Body of pancreas (tissue), 4 donors: ENCODE measurements around the gene JSRP1. TPM values are rescaled to one million over a fixed set of nuclear protein-coding genes. Genes with fewer than 3 reads are reported as not detected.

Source experiments
- ATAC-seq: fragments of 150-250 bp; one replicate; pipeline ENCODE4 v1.9.1; 2016
- DNase-seq, 4 donors: peaks; one replicate each; pipeline ENCODE4 v3.0.0-alpha.2; 2019
- H3K27ac ChIP-seq, 4 donors: fragments of 200-600 bp; sonication (generic); 1 replicate in 3 of 4; 2 replicates in 1 of 4; pipeline versions ENCODE4 v1.5.1 to v1.6.1; 2016 to 2019; ENCODE audit warnings: mild to moderate bottlenecking in 1 of 4, mixed read lengths in 1 of 4, moderate library complexity in 1 of 4
- H3K27me3 ChIP-seq, 2 donors: fragments of 200-600 bp; sonication (generic); one replicate each; pipeline ENCODE4 v1.6.0; 2016; ENCODE audit warnings: mild to moderate bottlenecking in 1 of 2
- H3K36me3 ChIP-seq, 2 donors: fragments of 200-600 bp; sonication (generic); replicated peaks in 1 of 2; 2 replicates each; pipeline ENCODE4 v1.5.1; 2016; ENCODE audit warnings: low read depth in 2 of 2; ENCODE audit not compliant: insufficient read depth in 1 of 2
- H3K4me1 ChIP-seq: fragments of 200-600 bp; sonication (generic); one replicate; pipeline ENCODE4 v1.6.0; 2016
- H3K4me3 ChIP-seq, 2 donors: fragments of 200-600 bp; sonication (generic); 1 replicate in 1 of 2; 2 replicates in 1 of 2; pipeline ENCODE4 v1.5.1; 2016 to 2019
- H3K9me3 ChIP-seq, 3 donors: fragments of 200-600 bp; sonication (generic); 1 replicate in 2 of 3; 2 replicates in 1 of 3; pipeline ENCODE4 v1.5.1; 2016
- CTCF ChIP-seq, 7 experiments: fragments of 450-650 bp in 4 of 7; fragments of 200-600 bp in 3 of 7; sonication (generic) in 3 of 7; IDR thresholded peaks; one replicate each; pipeline ENCODE4 v1.5.1; 2016 to 2019; ENCODE audit warnings: antibody characterized with exemption in 7 of 7
- POLR2A ChIP-seq, 3 donors: fragments of 450-650 bp; IDR thresholded peaks; one replicate each; pipeline ENCODE4 v1.6.1; 2016; ENCODE audit warnings: antibody characterized with exemption in 3 of 3, mild to moderate bottlenecking in 2 of 3
- WGBS, 2 donors: methylation state at CpG; one replicate each; pipeline ENCODE4 v1.1.5; 2017; 5-methylcytosine and 5-hydroxymethylcytosine counted together
- intact Hi-C: fragments of 100-400 bp; cut with DNase I; formaldehyde crosslinking; loops from one replicate; pipeline ENCODE4 v1.15.1; 2023
- total RNA-seq, 2 donors: library from RNA; depleted of rRNA; stranded (reverse); fragments of >200 nt; gene quantifications; one replicate each; pipeline ENCODE4 v1.1.0, GENCODE V29; 2016

The JSRP1 gene
- total RNA-seq, 2 donors from 2014 or later = not detected

- H3K4me1 ChIP-seq = peaks cover 26% of the 10 kb centered on the region
- intact Hi-C loops = loop anchor here (5.0 kb wide), 1 partner anchor 100 kb away; no protein-coding TSS in a partner anchor
- no peak for ATAC-seq
- H3K27me3 ChIP-seq = peaks cover 5 to 37% of the 10 kb centered on the region in 2 donors
- no peak overlapping the region for H3K27ac ChIP-seq
- no peaks in the 10 kb centered on the region for H3K9me3 ChIP-seq
- TF ChIP-seq POLR2A (IDR thresholded peaks at IDR 0.05) (no peak), CTCF (IDR thresholded peaks at IDR 0.05) (no peak)
- no peak for DNase-seq
- no peak overlapping the region for H3K4me3 ChIP-seq
- no peaks in the 10 kb centered on the region for H3K36me3 ChIP-seq
- WGBS, 2 donors = 73 to 75% methylated on average over 6 to 12 of the region's 13 CpGs
Measured at GRCh38 chr19:2287585-2288337, 31.5 kb upstream of the JSRP1 start.

- TF ChIP-seq CTCF (IDR thresholded peaks at IDR 0.05) (no peak), POLR2A (IDR thresholded peaks at IDR 0.05) (no peak)
- Histone ChIP-seq H3K27ac (no peak overlapping the region), H3K9me3 (no peaks in the 10 kb centered on the region), H3K4me1 (peaks cover 26% of the 10 kb centered on the region), H3K36me3 (no peaks in the 10 kb centered on the region), H3K4me3 (no peak overlapping the region), H3K27me3 (peaks cover 5 to 29% of the 10 kb centered on the region in 2 donors)
- ATAC-seq = no peak
- DNase-seq = no peak
- intact Hi-C loops = loop anchor here (5.0 kb wide), 1 partner anchor 101 kb away; no protein-coding TSS in a partner anchor
- WGBS, 2 donors = 72 to 79% methylated on average over 16 to 20 of the region's 20 CpGs
Measured at GRCh38 chr19:2286402-2287140, 30.4 kb upstream of the JSRP1 start.

- Histone ChIP-seq H3K4me1 (peaks cover 13% of the 10 kb centered on the region), H3K4me3 (no peak overlapping the region), H3K27ac (no peak overlapping the region), H3K9me3 (no peaks in the 10 kb centered on the region), H3K27me3 (peaks cover 0 to 5% of the 10 kb centered on the region in 2 donors), H3K36me3 (no peaks in the 10 kb centered on the region)
- 93 to 95% methylated on average over 8 of the region's 8 CpGs for WGBS, 2 donors
- TF ChIP-seq CTCF (IDR thresholded peaks at IDR 0.05) (no peak), POLR2A (IDR thresholded peaks at IDR 0.05) (no peak)
- ATAC-seq = no peak
- intact Hi-C loops = no loop called here
- no peak for DNase-seq
Measured at GRCh38 chr19:2283835-2284507, 27.8 kb upstream of the JSRP1 start.

- Histone ChIP-seq H3K27me3 (no peaks in the 10 kb centered on the region), H3K27ac (no peak overlapping the region), H3K9me3 (no peaks in the 10 kb centered on the region), H3K4me3 (no peak overlapping the region), H3K36me3 (no peaks in the 10 kb centered on the region), H3K4me1 (peaks cover 13% of the 10 kb centered on the region)
- ATAC-seq = no peak
- TF ChIP-seq POLR2A (IDR thresholded peaks at IDR 0.05) (no peak), CTCF (IDR thresholded peaks at IDR 0.05) (no peak)
- WGBS, 2 donors = 63 to 70% methylated on average over 10 to 11 of the region's 11 CpGs
- no peak for DNase-seq
- intact Hi-C loops = no loop called here
Measured at GRCh38 chr19:2282862-2283237, 26.6 kb upstream of the JSRP1 start.
